ENCODE measurements around the gene DAB2. TPM values are rescaled to one million over a fixed set of nuclear protein-coding genes. Genes with fewer than 3 reads are reported as not detected.

Gene DAB2
- total and polyA plus RNA-seq, 4 donors, result 10.0 to 25.6 (median 16.1) TPM

DNA sequence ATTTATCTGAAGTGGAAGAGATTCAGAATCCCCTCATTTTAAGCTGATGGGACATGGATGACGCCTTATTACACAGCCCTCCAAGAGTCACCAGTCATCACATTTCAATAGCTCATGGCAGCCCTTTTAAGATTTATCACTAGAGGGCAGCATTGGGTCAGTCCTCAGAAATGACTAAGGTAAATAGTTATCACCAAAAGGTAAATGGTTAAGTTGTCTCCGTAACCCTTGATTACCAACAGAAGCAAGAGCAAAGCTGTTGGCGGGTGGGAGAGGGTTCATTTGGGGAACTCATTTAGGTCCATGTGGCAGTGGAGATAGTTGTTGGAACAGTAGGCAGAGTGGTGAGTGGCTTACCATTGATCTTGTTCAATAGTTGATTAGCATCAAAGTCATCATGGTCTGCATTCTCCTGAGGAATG, 48.5 kb downstream of the DAB2 start:
- TF ChIP-seq, protein P1, sequence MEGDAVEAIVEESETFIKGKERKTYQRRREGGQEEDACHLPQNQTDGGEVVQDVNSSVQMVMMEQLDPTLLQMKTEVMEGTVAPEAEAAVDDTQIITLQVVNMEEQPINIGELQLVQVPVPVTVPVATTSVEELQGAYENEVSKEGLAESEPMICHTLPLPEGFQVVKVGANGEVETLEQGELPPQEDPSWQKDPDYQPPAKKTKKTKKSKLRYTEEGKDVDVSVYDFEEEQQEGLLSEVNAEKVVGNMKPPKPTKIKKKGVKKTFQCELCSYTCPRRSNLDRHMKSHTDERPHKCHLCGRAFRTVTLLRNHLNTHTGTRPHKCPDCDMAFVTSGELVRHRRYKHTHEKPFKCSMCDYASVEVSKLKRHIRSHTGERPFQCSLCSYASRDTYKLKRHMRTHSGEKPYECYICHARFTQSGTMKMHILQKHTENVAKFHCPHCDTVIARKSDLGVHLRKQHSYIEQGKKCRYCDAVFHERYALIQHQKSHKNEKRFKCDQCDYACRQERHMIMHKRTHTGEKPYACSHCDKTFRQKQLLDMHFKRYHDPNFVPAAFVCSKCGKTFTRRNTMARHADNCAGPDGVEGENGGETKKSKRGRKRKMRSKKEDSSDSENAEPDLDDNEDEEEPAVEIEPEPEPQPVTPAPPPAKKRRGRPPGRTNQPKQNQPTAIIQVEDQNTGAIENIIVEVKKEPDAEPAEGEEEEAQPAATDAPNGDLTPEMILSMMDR (IDR thresholded peaks at IDR 0.05; ENCODE audit: low read depth, low read length, missing input control), result peak; percentile 85
- TF ChIP-seq RXRA (IDR thresholded peaks at IDR 0.05) (peak in 1 of 2 donors; percentile 34), RAD21 (IDR thresholded peaks at IDR 0.05) (peak; percentile 92 to 95), TAF1 (conservative IDR thresholded peaks at IDR 0.05) (no peak), SP1 (IDR thresholded peaks at IDR 0.05) (peak; percentile 15)
- TF ChIP-seq, protein P2, sequence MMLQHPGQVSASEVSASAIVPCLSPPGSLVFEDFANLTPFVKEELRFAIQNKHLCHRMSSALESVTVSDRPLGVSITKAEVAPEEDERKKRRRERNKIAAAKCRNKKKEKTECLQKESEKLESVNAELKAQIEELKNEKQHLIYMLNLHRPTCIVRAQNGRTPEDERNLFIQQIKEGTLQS (IDR thresholded peaks at IDR 0.05), result peak; percentile 8
- TF ChIP-seq, protein P3, sequence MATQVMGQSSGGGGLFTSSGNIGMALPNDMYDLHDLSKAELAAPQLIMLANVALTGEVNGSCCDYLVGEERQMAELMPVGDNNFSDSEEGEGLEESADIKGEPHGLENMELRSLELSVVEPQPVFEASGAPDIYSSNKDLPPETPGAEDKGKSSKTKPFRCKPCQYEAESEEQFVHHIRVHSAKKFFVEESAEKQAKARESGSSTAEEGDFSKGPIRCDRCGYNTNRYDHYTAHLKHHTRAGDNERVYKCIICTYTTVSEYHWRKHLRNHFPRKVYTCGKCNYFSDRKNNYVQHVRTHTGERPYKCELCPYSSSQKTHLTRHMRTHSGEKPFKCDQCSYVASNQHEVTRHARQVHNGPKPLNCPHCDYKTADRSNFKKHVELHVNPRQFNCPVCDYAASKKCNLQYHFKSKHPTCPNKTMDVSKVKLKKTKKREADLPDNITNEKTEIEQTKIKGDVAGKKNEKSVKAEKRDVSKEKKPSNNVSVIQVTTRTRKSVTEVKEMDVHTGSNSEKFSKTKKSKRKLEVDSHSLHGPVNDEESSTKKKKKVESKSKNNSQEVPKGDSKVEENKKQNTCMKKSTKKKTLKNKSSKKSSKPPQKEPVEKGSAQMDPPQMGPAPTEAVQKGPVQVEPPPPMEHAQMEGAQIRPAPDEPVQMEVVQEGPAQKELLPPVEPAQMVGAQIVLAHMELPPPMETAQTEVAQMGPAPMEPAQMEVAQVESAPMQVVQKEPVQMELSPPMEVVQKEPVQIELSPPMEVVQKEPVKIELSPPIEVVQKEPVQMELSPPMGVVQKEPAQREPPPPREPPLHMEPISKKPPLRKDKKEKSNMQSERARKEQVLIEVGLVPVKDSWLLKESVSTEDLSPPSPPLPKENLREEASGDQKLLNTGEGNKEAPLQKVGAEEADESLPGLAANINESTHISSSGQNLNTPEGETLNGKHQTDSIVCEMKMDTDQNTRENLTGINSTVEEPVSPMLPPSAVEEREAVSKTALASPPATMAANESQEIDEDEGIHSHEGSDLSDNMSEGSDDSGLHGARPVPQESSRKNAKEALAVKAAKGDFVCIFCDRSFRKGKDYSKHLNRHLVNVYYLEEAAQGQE (IDR thresholded peaks at IDR 0.05), result no peak
- no peaks in the 10 kb centered on the region for H3K36me3 ChIP-seq (ENCODE audit: control insufficient read depth in 4 of 4, insufficient read depth in 3 of 4, low read depth in 1 of 4, low read length in 3 of 4)
- H3K27ac ChIP-seq (ENCODE audit: low read depth in 1 of 2, low read length in 2 of 2), result no peak overlapping the region
- H3K9ac ChIP-seq (ENCODE audit: low read depth in 1 of 2, low read length in 2 of 2), result no peak overlapping the region
- WGBS, result 31% methylated on average over 3 of the region's 3 CpGs
- H3K27me3 ChIP-seq (ENCODE audit: control insufficient read depth in 4 of 4, insufficient read depth in 4 of 4, low read length in 3 of 4), result no peaks in the 10 kb centered on the region
- H3K4me3 ChIP-seq (ENCODE audit: low read depth in 1 of 3, low read length in 3 of 3), result no peak overlapping the region
- H3K9me3 ChIP-seq (ENCODE audit: control insufficient read depth in 4 of 4, low read length in 3 of 4), result no peaks in the 10 kb centered on the region
- H3K4me1 ChIP-seq (ENCODE audit: control insufficient read depth in 4 of 4, insufficient read depth in 4 of 4, low read length in 3 of 4), result peaks cover 0 to 25% (median 9%) of the 10 kb centered on the region in 4 donors
- DNase-seq (ENCODE audit: low spot score), result no peak

DNA sequence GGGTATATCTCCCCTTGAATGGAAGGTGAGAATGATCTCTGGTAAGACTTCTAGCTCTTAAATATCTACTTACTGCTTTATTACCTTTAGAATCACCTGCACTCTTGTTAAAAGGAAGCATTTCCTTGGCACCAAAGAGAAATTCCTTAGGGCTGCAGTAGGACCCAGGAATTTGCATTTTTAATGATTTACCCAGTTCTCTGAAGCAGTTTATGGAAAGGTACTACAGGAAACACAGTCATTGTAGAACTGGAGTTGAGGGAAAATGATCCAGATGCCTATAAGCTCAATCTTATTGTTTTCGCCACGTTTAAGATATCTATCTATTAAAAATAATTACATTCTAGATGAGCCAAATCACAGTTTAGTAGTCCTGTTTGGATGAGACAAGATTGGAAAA, 51.0 kb downstream of the DAB2 start:
- Histone ChIP-seq H3K4me1 (ENCODE audit: control insufficient read depth in 4 of 4, insufficient read depth in 4 of 4, low read length in 3 of 4) (peaks cover 0 to 45% (median 20%) of the 10 kb centered on the region in 4 donors), H3K9ac (ENCODE audit: low read depth in 1 of 2, low read length in 2 of 2) (no peak overlapping the region), H3K27ac (ENCODE audit: low read depth in 1 of 2, low read length in 2 of 2) (peak overlapping the region; percentile 69 to 93), H3K36me3 (ENCODE audit: control insufficient read depth in 4 of 4, insufficient read depth in 3 of 4, low read depth in 1 of 4, low read length in 3 of 4) (no peaks in the 10 kb centered on the region), H3K27me3 (ENCODE audit: control insufficient read depth in 4 of 4, insufficient read depth in 4 of 4, low read length in 3 of 4) (no peaks in the 10 kb centered on the region), H3K4me3 (ENCODE audit: low read depth in 1 of 3, low read length in 3 of 3) (no peak overlapping the region), H3K9me3 (ENCODE audit: control insufficient read depth in 4 of 4, low read length in 3 of 4) (no peaks in the 10 kb centered on the region)
- DNase-seq (ENCODE audit: low spot score), result no peak
- no peak for TF ChIP-seq RAD21 (IDR thresholded peaks at IDR 0.05)
- TF ChIP-seq TAF1 (conservative IDR thresholded peaks at IDR 0.05), result peak; percentile 74
- TF ChIP-seq SP1 (IDR thresholded peaks at IDR 0.05), result peak; percentile 35
- TF ChIP-seq, protein P3 (IDR thresholded peaks at IDR 0.05), result peak; percentile 22
- TF ChIP-seq JUND (IDR thresholded peaks at IDR 0.05), result no peak
- TF ChIP-seq HNF4A (conservative IDR thresholded peaks at IDR 0.05), result peak in 1 of 2 donors; percentile 15
- WGBS, result 78% methylated on average over 2 of the region's 2 CpGs

All from liver (tissue), 9 donors.